Activated naive CD4-positive, alpha-beta T cell treated with Interleukin-2 at 50 U/mL for 16 hours (primary cell): ENCODE measurements around the gene DBH.
"Not testable (repeated sequence)": the region's sequence is repeated elsewhere in the genome, so short reads cannot be mapped to it uniquely, and the experiment has no call there.

Source experiments
- DNase-seq: peaks from one replicate; pipeline ENCODE4 v3.0.0-alpha.2; 2020

The DBH gene

DNA sequence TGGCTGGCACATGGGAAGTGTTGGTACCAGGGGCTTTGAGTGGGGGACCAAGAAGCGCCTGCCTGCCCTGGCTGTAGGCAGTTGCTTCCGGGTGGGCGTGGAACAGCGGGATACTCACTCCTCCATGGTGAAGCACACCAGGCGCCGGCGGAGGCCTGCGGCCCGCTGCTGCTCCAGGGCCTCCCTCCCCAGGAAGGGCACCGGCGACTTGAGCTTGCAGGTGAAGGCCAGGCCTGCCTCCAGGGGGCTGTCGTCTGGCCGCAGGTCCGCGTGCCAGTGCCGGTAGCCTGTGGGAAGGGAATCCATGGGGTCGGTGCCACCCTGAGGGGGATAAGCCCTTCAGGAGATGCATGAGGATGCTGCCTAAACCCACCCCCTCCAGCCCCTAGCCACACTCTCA, 34.3 kb downstream of the DBH start:
- DNase-seq = no peak

DNA sequence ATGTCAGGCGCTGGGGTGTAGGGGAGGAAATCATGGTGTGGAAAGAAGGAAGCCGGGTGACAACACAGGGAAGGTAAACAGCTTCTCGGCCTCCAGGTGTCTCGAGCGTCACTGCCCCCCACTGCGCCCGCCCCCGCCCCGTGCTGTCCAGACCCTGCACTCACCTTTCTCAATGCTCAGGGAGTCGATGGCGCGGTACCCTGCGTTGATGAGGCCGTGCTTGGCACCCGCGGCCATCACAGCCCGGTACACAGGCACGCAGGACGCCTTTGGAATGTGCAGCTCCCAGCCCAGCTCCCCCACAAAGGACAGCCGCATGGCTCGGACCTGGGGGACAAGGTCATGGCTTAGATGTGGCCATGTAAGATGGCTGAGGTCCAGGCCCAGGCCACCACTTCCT, 35.2 kb downstream of the DBH start:
- no peak for DNase-seq

GRCh38 chr9:133672503-133673257, 36.5 kb downstream of the DBH start:
- DNase-seq = no peak

- no peak for DNase-seq
These were observed 37.1 kb downstream of the DBH start for GRCh38 chr9:133673258-133673655.

GRCh38 chr9:133674091-133674490, 37.9 kb downstream of the DBH start:
- no peak for DNase-seq

DNA sequence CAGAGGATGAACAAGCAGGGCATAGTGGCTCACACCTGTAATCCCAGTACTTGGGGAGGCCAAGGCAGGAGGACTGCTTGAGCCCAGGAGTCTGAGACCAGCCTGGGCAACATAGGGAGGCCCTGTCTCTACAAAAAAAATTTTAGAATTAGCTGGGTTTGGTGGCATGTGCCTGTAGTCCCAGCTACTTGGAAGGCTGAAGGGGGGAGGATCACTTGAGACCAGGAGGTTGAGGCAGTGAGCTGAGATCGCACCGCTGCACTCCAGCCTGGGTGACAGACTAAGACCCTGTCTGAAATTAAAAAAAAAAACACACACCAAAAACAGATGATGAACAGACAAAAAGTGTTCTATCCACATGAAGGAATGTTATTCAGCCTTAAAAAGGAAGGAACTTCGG, 39.6 kb downstream of the DBH start:
- DNase-seq = not testable (repeated sequence)

- no peak for DNase-seq
These were observed 40.3 kb downstream of the DBH start for GRCh38 chr9:133676450-133676849.

- DNase-seq = peak; percentile 54
These were observed 41.2 kb downstream of the DBH start for GRCh38 chr9:133677126-133678010.

- no peak for DNase-seq
These were observed 42.9 kb downstream of the DBH start for GRCh38 chr9:133679056-133679455.

DNA sequence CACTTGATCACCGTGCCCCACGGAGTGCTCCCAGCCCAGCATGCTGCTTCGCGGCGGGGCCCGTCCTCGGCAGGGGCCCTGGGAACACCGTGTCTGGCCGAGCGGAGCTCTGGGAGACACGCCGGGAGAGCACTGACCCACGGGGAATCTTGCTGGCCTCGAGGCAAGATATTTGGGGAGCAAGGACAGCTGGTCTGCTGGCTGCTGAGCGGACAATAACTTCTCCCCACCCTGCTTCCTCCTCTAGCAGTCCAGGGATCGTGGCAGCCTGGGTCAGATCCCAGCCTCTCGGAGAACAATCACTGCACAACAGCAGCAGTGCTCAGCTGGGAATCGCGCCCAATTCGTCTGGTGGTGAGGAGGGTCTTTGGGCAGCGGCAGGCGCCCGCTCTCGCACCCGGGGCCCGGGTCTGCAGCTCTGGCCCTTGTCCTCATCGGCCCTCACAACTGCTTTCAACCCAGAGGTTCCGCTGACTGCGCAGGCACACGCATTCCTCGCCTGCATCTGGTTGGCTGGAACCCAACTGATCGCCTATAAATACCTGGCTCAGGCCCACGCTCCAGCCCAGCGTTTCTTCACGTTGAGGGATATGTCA, 43.4 kb downstream of the DBH start:
- no peak for DNase-seq

DNA sequence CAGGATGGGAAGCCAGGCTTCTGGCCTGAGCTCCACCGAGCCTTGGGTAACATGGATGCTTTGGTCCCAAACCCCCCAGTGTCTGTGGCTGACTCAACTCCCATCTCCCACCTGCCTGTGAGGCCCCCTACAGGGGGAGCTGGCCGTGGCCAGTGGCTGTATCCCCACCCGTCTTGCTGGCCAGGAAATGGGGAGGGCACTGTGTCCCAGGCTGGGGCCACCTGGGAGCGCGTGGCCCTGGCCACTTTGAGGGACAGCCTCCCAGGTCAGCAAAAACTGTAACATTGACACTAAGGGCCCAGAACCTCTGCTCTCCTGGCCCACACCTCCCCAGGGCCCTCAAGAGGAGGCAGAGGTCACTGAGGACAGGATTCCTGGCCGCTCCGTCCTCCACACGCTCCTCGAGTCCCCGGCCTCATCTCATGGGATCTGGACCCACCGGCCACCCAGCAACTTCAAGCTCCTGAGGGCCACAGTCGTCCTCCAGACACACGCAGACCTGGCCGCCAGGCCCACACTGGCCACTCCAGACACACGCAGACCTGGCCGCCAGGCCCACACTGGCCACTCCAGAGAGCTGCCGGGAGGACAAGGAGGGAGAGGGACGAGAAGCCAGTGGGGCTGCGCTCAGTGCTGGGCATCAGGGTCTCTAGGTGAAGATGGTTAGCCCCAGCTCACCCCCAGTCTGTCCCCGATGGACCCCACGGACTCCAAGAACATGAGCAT, 44.2 kb downstream of the DBH start:
- DNase-seq = no peak

GRCh38 chr9:133680976-133681657, 45.0 kb downstream of the DBH start:
- no peak for DNase-seq

GRCh38 chr9:133681658-133682306, 45.6 kb downstream of the DBH start:
- DNase-seq = no peak

DNA sequence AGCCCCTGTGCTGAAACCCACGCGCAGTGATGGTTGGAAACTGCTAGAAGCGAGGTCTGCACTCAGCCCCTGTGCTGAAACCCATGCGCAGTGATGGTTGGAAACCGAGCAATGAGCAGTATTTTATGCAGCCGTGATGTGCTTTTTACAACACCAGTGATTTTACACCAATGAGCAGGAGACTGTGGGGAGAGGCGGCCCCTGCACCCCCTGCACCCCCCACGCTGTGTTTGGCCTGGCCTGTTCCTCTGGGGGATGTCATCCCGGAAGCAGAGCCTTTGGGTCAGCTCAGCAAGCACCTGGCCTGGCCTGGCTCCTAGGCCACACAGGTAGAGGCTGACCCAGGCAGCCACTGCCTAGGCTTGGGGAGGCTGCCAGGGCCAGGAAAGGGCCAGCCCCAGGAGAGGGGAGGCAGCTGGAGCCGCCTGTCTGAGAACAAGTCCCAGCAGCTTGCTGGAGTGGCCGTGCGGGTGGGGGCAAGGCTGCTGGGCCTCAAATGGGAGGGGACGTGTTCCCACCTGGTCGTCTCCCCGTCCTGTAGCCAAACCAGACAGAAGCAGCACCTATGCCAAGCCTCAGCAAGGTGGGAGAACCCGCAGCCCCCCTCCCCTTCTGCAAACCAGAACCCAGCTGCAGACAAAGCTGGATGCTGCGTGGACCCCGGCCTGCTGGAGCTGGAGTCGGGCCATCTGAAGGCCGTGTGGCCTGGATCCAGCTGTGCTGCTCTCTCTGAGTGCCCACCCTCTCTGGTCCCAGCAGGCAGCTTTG, 46.8 kb downstream of the DBH start:
- DNase-seq = no peak

DNA sequence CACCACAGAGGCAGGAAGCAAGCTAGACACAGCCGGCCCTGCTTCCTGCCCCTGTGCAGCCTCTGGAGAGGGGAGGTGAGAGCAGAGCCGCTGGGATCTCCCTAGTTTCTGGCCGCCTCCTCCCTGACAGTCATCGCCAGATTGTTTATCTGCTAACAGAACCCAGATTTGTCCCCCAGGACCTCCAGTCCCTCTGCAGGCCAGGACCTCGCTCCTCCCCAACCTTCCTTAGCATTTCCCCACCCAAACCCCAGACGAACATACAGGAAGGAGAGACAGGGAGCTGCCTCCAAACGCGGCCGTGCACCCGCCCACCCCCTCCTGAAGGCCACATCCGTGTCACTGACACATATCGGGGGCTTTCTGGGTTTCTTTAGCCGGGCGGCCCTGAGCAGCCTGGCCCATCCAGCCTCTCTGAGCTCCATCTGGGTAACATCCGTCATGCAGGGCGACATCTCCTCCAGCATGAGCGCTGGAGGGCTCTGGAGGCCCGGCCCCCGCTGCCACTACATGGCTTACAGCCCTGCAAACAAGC, 47.5 kb downstream of the DBH start:
- peak; percentile 57 for DNase-seq

- DNase-seq = no peak
These were observed 48.2 kb downstream of the DBH start for GRCh38 chr9:133684121-133684935.

DNA sequence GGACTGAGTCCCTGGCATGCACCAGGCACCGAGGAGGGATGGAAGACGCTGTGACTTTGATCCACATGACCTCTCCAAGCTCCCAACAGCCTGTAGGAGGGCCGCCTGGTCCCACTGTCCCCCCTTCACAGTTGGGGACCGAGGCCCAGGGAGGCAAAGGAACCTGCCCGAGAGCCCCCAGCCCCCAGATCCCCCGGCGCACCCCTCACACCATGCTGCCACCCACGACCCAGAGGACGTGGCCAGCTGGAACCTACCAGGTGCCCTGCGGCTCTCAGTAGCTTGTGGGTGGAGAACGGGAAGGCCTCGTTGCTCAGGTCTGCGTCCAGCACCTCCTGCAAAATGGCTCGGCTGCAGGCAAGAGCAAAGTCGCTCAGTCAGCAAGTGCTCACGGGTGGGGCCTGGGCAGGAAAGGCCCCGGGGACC, 48.8 kb downstream of the DBH start:
- no peak for DNase-seq

DNA sequence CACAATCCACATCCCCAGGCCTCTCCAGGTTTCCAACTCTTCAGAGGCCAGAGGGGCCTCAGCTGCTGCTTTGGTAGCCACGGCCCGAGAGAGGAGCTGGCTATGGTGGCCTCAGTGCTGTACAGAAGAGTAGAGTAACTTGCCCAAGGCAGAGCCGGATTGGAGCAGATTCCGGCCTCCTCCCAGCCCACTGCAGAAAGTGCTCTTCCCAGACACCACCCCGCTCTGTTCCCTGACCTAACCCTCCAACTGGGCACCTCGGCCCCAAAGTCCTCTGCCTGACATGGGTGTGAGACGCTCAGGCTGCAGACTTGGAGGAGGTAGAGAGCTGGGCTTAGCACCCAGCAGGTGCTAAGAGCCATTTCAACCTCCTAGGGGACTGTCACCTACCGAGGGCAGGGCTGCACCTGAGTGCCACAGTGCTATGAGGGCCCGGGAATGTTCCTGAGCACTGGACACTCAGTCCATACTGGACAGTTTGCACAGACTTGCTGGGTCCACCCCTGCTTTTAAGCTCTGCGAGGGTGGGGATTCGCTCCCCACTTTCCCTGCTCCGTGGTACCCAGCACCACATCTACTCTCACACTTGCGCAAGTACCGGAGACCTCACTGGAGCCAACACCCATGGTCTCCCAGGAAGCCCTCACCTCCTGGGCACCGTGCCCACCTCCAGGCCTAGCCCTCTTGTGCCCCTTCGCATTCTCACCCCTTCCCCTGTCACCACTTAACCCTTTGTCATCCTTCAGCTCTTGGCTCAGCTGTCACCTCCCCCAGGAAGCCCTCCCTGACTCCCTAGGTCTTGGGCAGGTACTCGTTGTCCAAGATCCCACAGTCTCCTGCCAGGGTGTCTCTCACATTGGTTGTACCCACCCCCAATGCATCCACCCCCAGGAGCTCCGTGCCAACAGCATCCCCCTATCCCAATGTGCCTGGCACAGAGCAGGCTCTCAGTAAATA, 49.8 kb downstream of the DBH start:
- DNase-seq = no peak
